GM23338 (cell line): Measurements from ENCODE around the gene ADAMTS18. TPM values are rescaled to one million over a fixed set of nuclear protein-coding genes. Genes with fewer than 3 reads are reported as not detected.

Experiments
- ATAC-seq: fragments of 200-7000 bp; cut with Tn5 transposase; 3 replicates; pipeline ENCODE4 v1.9.1; 2020
- DNase-seq: peaks from one replicate; pipeline ENCODE4 v3.0.0-alpha.2; 2015; ENCODE audit warnings: low spot score
- H2AFZ ChIP-seq: fragments of 200-600 bp; sonication (generic); 2 replicates; pipeline ENCODE4 v1.8.0; 2016; ENCODE audit warnings: antibody characterized with exemption, mild to moderate bottlenecking, moderate library complexity
- H3F3A ChIP-seq: fragments of 200-600 bp; sonication (generic); replicated peaks from 2 replicates; pipeline ENCODE4 v1.8.0; 2017; ENCODE audit warnings: antibody characterized with exemption, mixed run types, low read depth
- H3K27ac ChIP-seq: fragments of 200-600 bp; sonication (generic); 2 replicates; pipeline ENCODE4 v1.6.1; 2016; ENCODE audit warnings: low read depth
- H3K27me3 ChIP-seq: fragments of 200-600 bp; sonication (generic); 2 replicates; pipeline ENCODE4 v1.8.0; 2016; ENCODE audit warnings: mild to moderate bottlenecking, mixed run types, moderate library complexity; ENCODE audit not compliant: insufficient read depth
- H3K36me3 ChIP-seq: fragments of 200-600 bp; sonication (generic); 2 replicates; pipeline ENCODE4 v1.8.0; 2016; ENCODE audit warnings: mild to moderate bottlenecking; ENCODE audit not compliant: insufficient read depth
- H3K4me1 ChIP-seq: fragments of 200-600 bp; sonication (generic); 2 replicates; pipeline ENCODE4 v1.8.0; 2016; ENCODE audit warnings: mild to moderate bottlenecking, moderate library complexity; ENCODE audit not compliant: insufficient read depth
- H3K4me2 ChIP-seq: fragments of 200-600 bp; sonication (generic); 2 replicates; pipeline ENCODE4 v1.7.1; 2017; ENCODE audit warnings: mixed run types
- H3K4me3 ChIP-seq: fragments of 200-600 bp; sonication (generic); 2 replicates; pipeline ENCODE4 v1.6.1; 2016; ENCODE audit warnings: mixed run types
- H3K79me2 ChIP-seq: fragments of 200-600 bp; sonication (generic); replicated peaks from 2 replicates; pipeline ENCODE4 v1.8.0; 2017; ENCODE audit warnings: mild to moderate bottlenecking; ENCODE audit not compliant: insufficient read depth
- H3K9me2 ChIP-seq: fragments of 200-600 bp; sonication (generic); 2 replicates; pipeline ENCODE4 v1.8.0; 2017; ENCODE audit not compliant: insufficient read depth
- H4K20me1 ChIP-seq: fragments of 200-600 bp; sonication (generic); replicated peaks from 2 replicates; pipeline ENCODE4 v1.8.0; 2017; ENCODE audit warnings: mild to moderate bottlenecking; ENCODE audit not compliant: insufficient read depth
- H3K27ac Mint-ChIP-seq: 2 replicates; pipeline ENCODE4 v1.8.0; 2020; ENCODE audit warnings: inconsistent platforms, mild to moderate bottlenecking, moderate library complexity, mixed read lengths
- H3K27me3 Mint-ChIP-seq: 3 replicates; pipeline ENCODE4 v1.8.0; 2022; ENCODE audit warnings: low read depth, mild to moderate bottlenecking, moderate library complexity, mixed read lengths, inconsistent platforms; ENCODE audit not compliant: insufficient read depth, poor library complexity
- H3K36me3 Mint-ChIP-seq: 3 replicates; pipeline ENCODE4 v1.8.0; 2021; ENCODE audit warnings: low read depth, mild to moderate bottlenecking, inconsistent platforms, moderate library complexity, mixed read lengths
- H3K4me1 Mint-ChIP-seq: 3 replicates; pipeline ENCODE4 v1.8.0; 2020; ENCODE audit warnings: mild to moderate bottlenecking, inconsistent platforms, mixed read lengths
- H3K4me3 Mint-ChIP-seq: 3 replicates; pipeline ENCODE4 v1.8.0; 2021; ENCODE audit warnings: moderate library complexity, mild to moderate bottlenecking, inconsistent platforms, mixed read lengths
- H3K9me3 Mint-ChIP-seq: 3 replicates; pipeline ENCODE4 v1.8.0; 2020; ENCODE audit warnings: moderate library complexity, mild to moderate bottlenecking, inconsistent platforms, mixed read lengths
- CREB1 ChIP-seq: fragments of 250-450 bp; sonication (Bioruptor Pico); IDR thresholded peaks from 2 replicates; pipeline ENCODE4 v1.5.0; 2020; ENCODE audit warnings: low read depth, mild to moderate bottlenecking, moderate library complexity
- CTCF ChIP-seq, 2 experiments: fragments of 200-600 bp in 1 of 2; sonication (generic) in 1 of 2; conservative IDR thresholded peaks; 2 replicates each; pipeline versions ENCODE4 v1.5.1 to v1.6.1; 2016 to 2017; ENCODE audit warnings: antibody characterized with exemption in 2 of 2, low read depth in 2 of 2, mild to moderate bottlenecking in 2 of 2, moderate library complexity in 1 of 2
- ETS1 ChIP-seq: IDR thresholded peaks from 2 replicates; pipeline ENCODE4 v1.6.1; 2016; ENCODE audit warnings: antibody characterized with exemption
- EZH2 ChIP-seq: fragments of 200-600 bp; sonication (generic); IDR thresholded peaks from one replicate; pipeline ENCODE4 v1.8.0; 2017; ENCODE audit warnings: antibody characterized with exemption, mild to moderate bottlenecking, low read depth; ENCODE audit not compliant: unreplicated experiment
- EZH2phosphoT487 ChIP-seq: fragments of 200-600 bp; sonication (generic); IDR thresholded peaks from one replicate; pipeline ENCODE4 v1.8.1; 2018; ENCODE audit warnings: antibody characterized with exemption; ENCODE audit not compliant: unreplicated experiment
- JUNB ChIP-seq: IDR thresholded peaks from one replicate; pipeline ENCODE4 v1.6.1; 2016; ENCODE audit warnings: antibody characterized with exemption; ENCODE audit not compliant: unreplicated experiment
- NANOG ChIP-seq: IDR thresholded peaks from 2 replicates; pipeline ENCODE4 v1.6.1; 2016; ENCODE audit warnings: antibody characterized with exemption, borderline replicate concordance
- POLR2AphosphoS5 ChIP-seq: IDR thresholded peaks from 2 replicates; pipeline ENCODE4 v1.6.1; 2016; ENCODE audit warnings: antibody characterized with exemption, low read depth
- REST ChIP-seq: IDR thresholded peaks from one replicate; pipeline ENCODE4 v1.6.1; 2018; ENCODE audit warnings: antibody characterized with exemption; ENCODE audit not compliant: unreplicated experiment
- STAT1 ChIP-seq: IDR thresholded peaks from one replicate; pipeline ENCODE4 v1.6.1; 2016; ENCODE audit warnings: antibody characterized with exemption; ENCODE audit not compliant: unreplicated experiment
- ZNF114 ChIP-seq: fragments of 250-450 bp; sonication (Bioruptor Pico); IDR thresholded peaks from 2 replicates; pipeline ENCODE4 v1.5.0; 2020; ENCODE audit warnings: mild to moderate bottlenecking, moderate library complexity
- ZNF331 ChIP-seq: fragments of 250-450 bp; sonication (Bioruptor Pico); IDR thresholded peaks from 2 replicates; pipeline ENCODE4 v1.5.0; 2020; ENCODE audit warnings: low read depth, mild to moderate bottlenecking, moderate library complexity
- ZNF462 ChIP-seq: fragments of 250-450 bp; sonication (Bioruptor Pico); IDR thresholded peaks from 2 replicates; pipeline ENCODE4 v1.5.0; 2020; ENCODE audit warnings: mild to moderate bottlenecking, moderate library complexity
- polyA plus RNA-seq: library from polyadenylated mRNA; unstranded; fragments of >200 nt; fragmentation: Nextera tagmentation; extraction: Ambion mirVana; gene quantifications from 2 replicates; pipeline ENCODE4 v1.2.1, GENCODE V29; 2016
- total RNA-seq: library from RNA; depleted of rRNA; stranded (reverse); fragments of >200 nt; shearing (Covaris generic); gene quantifications from 2 replicates; pipeline ENCODE4 v1.2.3, GENCODE V29; 2014

ADAMTS18 gene
- total and polyA plus RNA-seq, 2 experiments from 2014 or later = 0.15 to 0.90 TPM

- ATAC-seq = no peak
- Histone ChIP-seq H3K27me3 (no peaks in the 10 kb centered on the region), H3K36me3 (no peaks in the 10 kb centered on the region), H3K27ac (no peak overlapping the region), H3K4me3 (no peak overlapping the region), H3K9me2 (no peaks in the 10 kb centered on the region), H3K4me2 (no peak overlapping the region), H2AFZ (no peak overlapping the region), H3K79me2 (no peaks in the 10 kb centered on the region), H3K4me1 (peaks cover 21% of the 10 kb centered on the region), H4K20me1 (no peaks in the 10 kb centered on the region), H3F3A (no peaks in the 10 kb centered on the region)
- TF ChIP-seq NANOG (no peak), ZNF462 (CRISPR knock-in tag) (no peak), ZNF331 (no peak), ZNF114 (CRISPR knock-in tag) (no peak), ETS1 (no peak), REST (no peak), EZH2 (no peak), CTCF (conservative IDR thresholded peaks at IDR 0.05; ENCODE audit: low read depth in 2 of 2) (no peak), STAT1 (no peak), POLR2AphosphoS5 (no peak), CREB1 (no peak), EZH2phosphoT487 (no peak), JUNB (no peak)
- no peaks in the 10 kb centered on the region for H3K36me3 Mint-ChIP-seq
- peaks cover 28% of the 10 kb centered on the region for H3K4me1 Mint-ChIP-seq
- no peak overlapping the region for H3K4me3 Mint-ChIP-seq
- no peaks in the 10 kb centered on the region for H3K9me3 Mint-ChIP-seq
- H3K27ac Mint-ChIP-seq = no peak overlapping the region
- H3K27me3 Mint-ChIP-seq = peaks cover 4% of the 10 kb centered on the region
- no peak for DNase-seq
Observed at GRCh38 chr16:77385481-77385880, 49.4 kb downstream of the ADAMTS18 start.
